ENCODE data around the gene TMEM108.

TMEM108 gene

DNA sequence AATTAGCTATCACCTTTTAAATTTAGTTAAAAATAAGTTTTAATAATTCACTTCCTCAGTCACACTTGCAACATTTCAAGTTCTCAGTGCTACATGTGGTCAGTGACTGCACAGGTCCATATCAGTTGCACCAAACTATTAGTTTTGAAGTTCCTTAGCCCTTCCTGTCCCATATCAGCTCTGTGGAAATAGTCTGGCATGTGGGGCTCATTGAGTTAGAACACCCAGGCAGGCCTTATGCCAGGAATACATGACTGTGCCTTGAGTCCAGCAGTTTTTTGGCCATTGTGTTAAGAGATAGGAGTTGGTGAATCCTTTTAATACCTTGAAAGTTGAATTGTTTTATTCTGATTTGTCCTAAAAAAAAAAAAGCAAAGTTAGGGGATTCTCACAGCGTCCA is 207.9 kb downstream of the TMEM108 start:
- no peak for DNase-seq

DNA sequence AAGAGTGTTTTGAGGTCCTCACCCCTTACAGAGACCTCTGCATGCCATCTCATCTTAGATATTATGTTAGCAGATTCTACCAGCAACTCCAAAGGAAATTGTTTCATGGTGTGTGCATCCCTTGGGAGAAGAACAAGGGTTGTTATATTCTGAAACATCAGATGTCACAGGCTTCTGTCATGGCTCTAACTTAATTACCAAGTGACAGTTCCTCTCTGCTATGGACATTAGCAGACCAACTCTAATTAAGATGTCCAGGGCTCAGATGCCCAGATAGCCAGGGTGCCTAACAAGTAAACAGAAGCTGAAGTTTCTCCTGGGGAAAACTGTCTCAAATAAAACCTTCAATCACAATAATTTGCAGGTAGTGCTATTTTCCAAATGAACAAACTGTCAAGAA is 208.6 kb downstream of the TMEM108 start:
- no peak for DNase-seq

DNA sequence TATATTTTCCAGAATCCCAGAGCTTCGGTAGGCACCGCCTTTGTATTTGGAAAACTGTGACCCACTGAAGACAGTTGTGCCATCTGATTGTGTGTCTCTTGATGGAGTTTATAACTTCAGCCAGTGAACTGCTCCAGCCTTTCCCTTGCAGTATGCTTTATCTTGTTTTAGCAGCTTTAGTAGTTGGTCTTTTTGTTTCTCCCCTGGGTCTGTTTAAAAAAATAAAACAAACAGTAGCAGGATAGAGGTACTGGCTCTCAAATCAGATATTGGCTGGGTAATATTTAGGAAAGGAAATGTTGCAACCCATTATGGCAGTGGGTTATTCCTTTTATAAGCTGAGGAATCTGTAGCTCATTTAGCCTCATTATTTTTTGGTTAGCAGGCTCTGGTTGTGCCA is 210.2 kb downstream of the TMEM108 start:
- DNase-seq: no peak

- DNase-seq: no peak
Measured at GRCh38 chr3:133249490-133249889, 211.3 kb downstream of the TMEM108 start.

DNA sequence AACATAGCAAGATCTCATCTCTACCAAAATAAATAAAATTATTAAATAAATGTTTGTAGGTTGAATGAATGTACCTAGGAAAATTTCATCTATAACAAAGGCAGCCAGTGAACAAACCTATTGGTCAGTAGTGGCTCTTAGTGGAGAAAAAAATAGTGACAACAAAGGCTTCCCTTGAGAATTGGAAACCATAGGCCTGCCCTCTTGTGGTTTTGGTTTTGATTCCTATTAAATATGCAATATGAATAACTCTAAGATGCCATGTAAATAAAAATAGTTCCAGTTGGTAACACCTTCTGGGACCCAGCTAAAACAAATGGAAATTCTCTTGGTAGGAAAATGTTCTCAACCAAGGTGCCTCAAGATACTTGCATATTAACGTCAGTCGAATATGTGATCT is 216.0 kb downstream of the TMEM108 start:
- no peak for DNase-seq

DNA sequence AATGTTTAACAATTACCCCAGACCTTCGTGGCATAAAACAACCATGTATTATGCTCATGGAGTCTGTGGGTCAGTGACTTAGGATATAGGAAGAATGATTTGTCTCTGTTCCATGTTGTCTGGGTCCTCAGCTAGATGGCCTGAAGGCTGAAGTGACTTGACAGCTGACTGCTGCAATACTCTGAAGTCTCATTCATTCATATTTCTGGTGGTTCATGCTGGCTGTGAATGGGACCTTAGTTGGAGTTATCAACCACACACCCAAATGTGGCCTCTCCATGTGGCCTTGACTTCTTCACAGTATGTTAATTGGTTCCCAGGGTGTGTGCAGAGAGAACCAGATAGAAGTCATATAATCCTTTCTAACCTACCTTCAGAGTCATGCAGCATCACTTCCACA is 216.5 kb downstream of the TMEM108 start:
- no peak for DNase-seq

DNA sequence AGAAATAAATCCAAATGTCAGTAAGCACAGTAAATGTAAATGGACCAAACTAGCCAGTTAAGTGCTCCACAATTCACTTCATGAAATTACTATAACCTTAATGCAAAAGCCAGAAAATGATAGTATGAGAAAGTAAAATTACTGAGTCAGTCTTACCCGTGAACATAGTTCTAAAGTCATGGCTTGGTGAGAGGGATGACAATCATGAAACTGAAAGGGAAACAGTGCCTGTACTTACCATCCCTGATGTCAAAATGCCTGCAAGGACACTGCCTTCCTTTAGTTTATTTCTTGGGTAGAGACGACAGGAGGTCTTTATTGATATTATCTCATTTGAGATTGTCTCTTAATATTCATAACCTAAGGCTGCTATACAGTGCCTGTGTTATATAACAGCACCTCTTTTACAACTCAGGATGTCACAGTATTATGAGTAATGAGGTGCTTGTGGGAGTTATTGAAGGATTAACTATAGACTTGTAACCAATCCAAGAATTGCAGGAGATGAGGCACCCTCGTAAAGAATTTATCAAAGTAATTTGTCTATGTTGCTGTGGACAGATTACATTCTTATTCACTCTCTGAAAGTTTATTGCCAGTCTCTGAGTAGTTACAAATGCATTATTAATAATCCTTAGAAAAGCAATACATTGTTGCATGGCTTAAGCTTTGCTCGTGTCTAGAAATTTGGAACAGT is 218.7 kb downstream of the TMEM108 start:
- DNase-seq: no peak

- DNase-seq: no peak
Measured at GRCh38 chr3:133258358-133258757, 220.2 kb downstream of the TMEM108 start.

GRCh38 chr3:133259767-133260166 is 221.6 kb downstream of the TMEM108 start:
- DNase-seq: no peak

- DNase-seq: no peak
Measured at GRCh38 chr3:133262333-133262732, 224.1 kb downstream of the TMEM108 start.

GRCh38 chr3:133264920-133265319 is 226.7 kb downstream of the TMEM108 start:
- DNase-seq: no peak

DNA sequence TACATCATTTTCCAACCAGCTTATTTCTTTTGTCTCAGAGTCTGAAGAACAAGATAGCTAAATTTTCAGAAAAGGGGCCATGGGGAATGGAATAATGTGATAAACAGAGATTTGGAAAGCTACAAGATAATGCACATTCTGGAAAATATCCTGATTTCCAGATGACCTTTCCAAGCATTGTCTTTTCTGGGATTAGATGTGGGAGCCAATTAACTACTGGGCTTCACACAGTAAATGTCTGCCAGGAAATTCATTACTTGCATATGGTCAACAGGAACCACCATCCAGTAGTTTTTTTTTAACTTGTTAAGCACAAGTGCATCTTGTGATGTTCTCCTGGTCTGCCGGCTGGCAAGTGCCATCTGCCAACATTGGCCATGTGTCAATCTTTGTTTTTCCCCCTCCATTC is 230.5 kb downstream of the TMEM108 start:
- DNase-seq: peak; percentile 80

DNA sequence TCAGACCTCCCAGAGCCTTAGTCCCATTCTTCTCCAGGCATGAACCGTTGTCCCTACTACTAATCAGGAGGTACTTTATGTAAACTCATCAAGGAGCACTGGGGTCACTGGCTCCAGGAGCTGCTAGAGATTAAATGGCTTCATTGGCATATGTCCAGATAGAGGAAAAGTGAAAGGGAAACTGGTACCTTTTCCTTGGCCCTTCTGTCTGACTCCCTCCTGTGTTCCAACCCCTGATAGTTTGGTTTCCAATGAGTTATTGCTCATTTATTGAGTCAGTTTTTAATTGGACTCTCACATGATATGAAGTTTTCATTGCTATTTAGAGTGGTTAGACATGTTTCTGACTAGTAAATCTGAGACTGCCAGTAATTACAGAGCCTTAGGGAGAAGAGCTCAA is 231.2 kb downstream of the TMEM108 start:
- peak; percentile 96 for DNase-seq

- no peak for DNase-seq
Measured at GRCh38 chr3:133270631-133271030, 232.4 kb downstream of the TMEM108 start.

DNA sequence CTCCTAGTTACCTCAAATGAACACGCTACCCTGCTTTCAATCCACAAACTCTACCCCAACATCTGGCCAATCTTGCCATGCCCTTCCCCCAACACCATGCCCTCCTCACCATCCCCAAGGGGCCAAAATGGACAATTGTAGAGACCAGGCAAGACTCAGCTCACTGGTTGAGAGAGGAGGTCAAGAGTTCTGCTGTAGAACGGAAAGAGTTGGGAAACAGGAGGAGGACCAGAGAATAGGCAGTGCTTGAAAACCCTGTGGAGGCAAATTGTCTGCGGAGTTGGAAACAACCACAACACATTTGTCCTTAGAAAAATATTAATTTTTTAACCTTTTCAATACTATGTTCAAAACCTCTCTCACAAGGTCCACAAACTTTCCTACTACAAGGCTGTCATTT is 232.9 kb downstream of the TMEM108 start:
- DNase-seq: no peak

DNA sequence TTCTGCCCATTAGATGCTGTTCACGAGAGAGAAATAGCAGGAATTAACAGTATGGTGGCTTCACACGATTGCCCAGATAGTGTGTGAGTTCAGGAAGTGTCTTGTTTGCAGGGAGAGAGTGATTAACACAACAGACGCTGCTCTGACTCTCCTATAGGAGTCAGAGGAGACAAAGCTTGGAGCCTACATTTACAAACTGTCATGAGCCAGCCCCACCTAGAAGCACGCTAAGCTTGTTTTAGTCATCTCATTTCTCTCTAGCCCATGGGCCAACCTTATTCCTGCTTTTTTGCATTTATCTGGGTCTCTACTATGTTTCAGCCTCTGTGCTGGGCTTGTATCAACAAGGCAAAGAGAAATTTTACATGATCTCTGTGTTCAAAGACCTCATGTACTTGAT is 233.3 kb downstream of the TMEM108 start:
- peak; percentile 69 for DNase-seq

GRCh38 chr3:133273346-133273745 is 235.2 kb downstream of the TMEM108 start:
- DNase-seq: no peak

GRCh38 chr3:133274477-133274876 is 236.3 kb downstream of the TMEM108 start:
- peak; percentile 30 for DNase-seq

GRCh38 chr3:133276594-133276993 is 238.4 kb downstream of the TMEM108 start:
- peak; percentile 55 for DNase-seq

DNA sequence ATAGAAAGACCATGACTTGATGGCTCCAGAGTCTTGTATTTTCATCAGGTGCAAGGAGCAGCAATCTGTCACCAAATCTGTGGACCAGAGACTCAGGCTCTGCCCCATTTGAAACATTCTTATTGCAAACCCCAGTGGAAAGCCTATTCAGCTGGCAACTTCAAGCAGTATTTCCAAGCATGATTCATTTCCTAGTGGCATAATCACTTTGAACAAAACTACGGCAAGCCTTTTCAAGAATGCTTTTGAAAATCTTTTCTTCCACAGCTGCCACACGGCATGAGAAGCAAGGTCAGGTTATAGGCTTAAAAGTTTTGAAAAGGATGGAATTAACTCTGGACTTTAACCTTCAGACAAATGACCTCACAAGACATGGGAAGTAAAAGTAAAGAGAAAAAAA is 239.6 kb downstream of the TMEM108 start:
- no peak for DNase-seq

DNA sequence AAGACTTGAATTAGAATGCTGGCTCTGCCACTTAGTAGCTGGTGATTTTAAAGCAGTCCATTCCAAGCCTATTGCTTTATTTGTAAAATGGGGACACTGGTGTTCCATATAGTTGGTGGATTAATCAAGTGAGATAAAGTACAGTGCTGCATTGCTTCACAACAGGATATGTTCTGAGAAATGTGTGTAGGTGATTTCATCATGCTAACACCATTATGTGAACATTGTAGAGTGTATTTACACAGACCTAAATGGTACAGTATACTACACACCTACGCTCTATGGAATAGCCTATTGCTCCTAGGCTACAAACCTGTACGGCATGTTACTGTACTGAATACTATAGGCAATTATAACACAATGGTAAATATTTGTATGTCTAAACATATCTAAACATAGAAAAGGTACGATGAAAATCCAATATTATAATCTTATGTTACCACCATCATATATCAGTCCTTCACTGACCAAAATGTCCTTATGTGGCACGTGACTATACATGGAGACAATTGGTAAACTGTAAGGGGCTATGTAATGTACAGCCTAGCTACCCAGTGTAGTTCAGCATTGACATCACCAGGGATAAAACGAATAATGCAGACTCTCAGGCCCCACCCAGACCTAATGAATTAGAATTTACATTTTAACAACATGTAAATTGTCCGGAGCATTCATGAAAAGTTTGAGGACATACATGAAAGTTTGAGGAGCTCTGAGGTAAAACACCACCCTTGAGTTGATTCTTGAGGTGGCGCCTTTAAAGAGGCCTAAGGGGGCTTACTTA is 240.3 kb downstream of the TMEM108 start:
- DNase-seq: peak; percentile 2

DNA sequence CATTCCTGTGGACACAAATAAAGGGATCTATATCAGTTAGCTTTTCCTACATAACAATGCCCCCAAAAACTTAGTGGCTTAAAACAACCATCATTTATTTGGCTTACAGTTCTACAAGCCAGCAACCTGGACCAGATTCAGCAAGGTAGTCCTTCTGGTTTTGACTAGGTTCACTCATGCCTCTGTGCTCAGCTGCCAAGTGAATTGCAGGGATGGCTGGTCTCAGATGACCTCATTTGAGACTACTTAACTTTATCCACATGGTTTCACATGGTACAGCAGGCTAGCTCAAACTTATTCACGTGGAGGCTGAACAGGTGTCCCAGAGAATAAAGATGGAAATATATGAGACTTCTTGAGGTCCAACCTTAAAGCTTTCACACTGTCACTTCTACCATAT is 242.4 kb downstream of the TMEM108 start:
- DNase-seq: no peak

DNA sequence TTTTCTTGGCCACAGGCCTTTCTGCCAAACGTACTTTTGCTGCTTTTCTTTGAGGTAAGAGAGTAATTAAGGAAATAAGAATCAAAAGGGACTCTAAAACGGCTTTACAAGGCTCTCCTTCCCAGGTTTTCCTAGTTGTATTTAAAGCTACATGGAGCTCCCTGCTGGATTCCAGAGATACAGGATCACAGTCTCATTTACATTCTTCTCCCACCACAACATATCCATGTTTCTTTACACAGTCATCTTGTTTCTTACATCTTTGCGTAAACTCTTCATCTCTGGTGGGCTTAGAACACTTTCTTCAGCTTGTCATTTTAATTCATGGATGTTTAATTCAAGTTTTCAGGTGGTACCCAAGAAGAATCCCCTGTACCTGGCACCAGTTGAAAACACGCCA is 244.0 kb downstream of the TMEM108 start:
- DNase-seq: no peak

DNA sequence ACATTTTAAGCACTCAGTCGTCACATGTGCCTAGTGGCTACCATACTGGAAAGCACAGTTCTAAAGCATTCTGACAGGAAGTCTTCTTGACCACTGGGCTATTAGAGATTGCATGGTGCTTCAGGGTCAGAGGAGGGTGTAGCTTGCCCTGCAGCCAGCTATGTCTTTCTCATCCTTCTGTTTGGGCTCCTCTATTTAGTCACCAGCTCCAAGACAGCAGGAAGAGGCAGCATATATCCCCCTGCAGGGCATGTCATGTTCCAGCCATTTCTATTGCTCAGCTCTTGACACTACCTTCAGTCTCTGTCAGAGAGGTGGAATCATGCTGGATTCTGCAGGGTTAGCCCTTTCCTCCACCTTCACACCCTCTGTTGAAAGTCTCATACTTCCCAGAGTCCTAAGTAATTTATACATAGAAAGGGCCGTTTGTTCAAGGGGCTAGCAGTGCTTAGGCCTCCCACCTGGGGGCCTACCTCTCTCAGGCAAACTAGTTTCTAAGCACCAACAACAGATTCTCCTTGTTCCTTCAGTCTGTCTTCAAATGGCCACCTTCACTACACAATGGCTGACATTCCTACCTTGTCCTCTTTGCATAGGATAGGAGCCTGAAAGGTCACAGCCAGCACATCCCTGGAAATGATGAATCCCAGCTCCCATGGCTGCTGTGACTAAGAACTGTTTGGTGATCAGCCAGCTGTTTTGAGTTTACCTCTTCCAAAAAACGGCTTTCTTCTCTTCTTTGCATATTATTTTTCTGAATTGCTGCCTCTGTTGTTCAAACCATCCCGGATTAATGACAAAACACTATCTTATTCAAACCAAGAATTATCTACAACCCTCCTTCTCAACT is 246.0 kb downstream of the TMEM108 start:
- DNase-seq: peak; percentile 36
